ENCODE results near the gene UBE2H. TPM values are rescaled to one million over a fixed set of nuclear protein-coding genes. Genes with fewer than 3 reads are reported as not detected.

The UBE2H gene
- total and polyA plus RNA-seq, 2 of the 4 experiments (the other 2 are of a cell fraction) = 34.6 to 49.4 TPM

DNA sequence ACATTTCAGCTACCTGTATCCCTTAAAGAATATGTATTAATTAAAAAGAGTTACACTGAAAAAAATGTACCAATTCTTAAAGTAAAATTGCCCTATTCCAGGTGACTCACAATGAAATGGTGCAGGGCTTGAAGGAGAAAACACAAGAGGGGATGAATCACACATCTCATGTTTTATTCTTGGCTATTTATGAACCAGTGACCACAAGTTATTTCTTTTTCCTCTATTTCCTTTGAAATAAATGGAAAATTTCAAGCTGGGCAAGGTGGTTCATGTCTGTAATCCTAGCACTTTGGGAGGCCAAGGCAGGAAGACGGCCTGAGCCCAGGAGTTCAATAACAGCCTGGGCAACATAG is 106.8 kb downstream of the UBE2H start:
- Histone ChIP-seq H3K4me3 (ENCODE audit: insufficient read depth, low read depth, low read length) (no peak overlapping the region), H2AK5ac (ENCODE audit: low read depth, low read length) (no peak overlapping the region), H3K4me1 (ENCODE audit: control insufficient read depth, insufficient read depth, low read length) (peaks cover 14% of the 10 kb centered on the region), H2AK9ac (replicated peaks; ENCODE audit: low read depth, low read length, poor library complexity) (no peak overlapping the region), H2BK20ac (ENCODE audit: low read depth, low read length) (no peak overlapping the region), H3K14ac (replicated peaks; ENCODE audit: low read depth, low read length) (no peak overlapping the region), H3K79me1 (ENCODE audit: low read depth in 1 of 2, low read length in 2 of 2) (peaks cover 33 to 73% of the 10 kb centered on the region in 2 experiments; a peak in 3 of 4 replicates), H3K18ac (ENCODE audit: low read depth, low read length) (no peak overlapping the region), H2AFZ (replicated peaks; ENCODE audit: low read length, poor library complexity) (no peak overlapping the region), H3K9me3 (ENCODE audit: control insufficient read depth, insufficient read depth, low read length) (no peaks in the 10 kb centered on the region), H2BK120ac (ENCODE audit: low read depth, low read length) (no peak overlapping the region), H3K4ac (ENCODE audit: low read depth, low read length) (no peak overlapping the region), H3K27ac (ENCODE audit: insufficient read depth, low read length) (no peak overlapping the region), H4K91ac (ENCODE audit: insufficient read depth, low read depth, low read length) (no peak overlapping the region), H4K5ac (ENCODE audit: low read depth, low read length) (no peak overlapping the region), H3K9me1 (ENCODE audit: insufficient read depth, low read length) (peaks cover 28% of the 10 kb centered on the region), H3K56ac (ENCODE audit: extremely low read depth, insufficient read depth, low read length) (no peak overlapping the region), H3K23ac (ENCODE audit: low read depth, low read length) (no peak overlapping the region), H4K20me1 (ENCODE audit: insufficient read depth, low read length) (peaks cover 18% of the 10 kb centered on the region), H4K8ac (ENCODE audit: low read depth in 2 of 2, low read length in 2 of 2) (no peak overlapping the region; a peak in 1 of 4 replicates), H3K36me3 (ENCODE audit: control insufficient read depth, insufficient read depth, low read length) (peaks cover 4% of the 10 kb centered on the region), H3K9ac (ENCODE audit: low read depth, low read length) (no peak overlapping the region), H3K27me3 (ENCODE audit: control insufficient read depth, insufficient read depth, low read length) (no peaks in the 10 kb centered on the region), H3K4me2 (ENCODE audit: low read depth, low read length) (peak overlapping the region; percentile 64; the same call in 1 of the 2 replicates), H2BK15ac (ENCODE audit: low read depth, low read length) (no peak overlapping the region), H2BK5ac (ENCODE audit: low read depth, low read length, poor library complexity, severe bottlenecking) (peak overlapping the region; percentile 97)
- no TSS peak for BruUV-seq (replicated peaks)
- dilution Hi-C loops (cut with HindIII; ENCODE audit: low sequenced_read_pairs, unreplicated experiment) (no loop called here), intact Hi-C loops (cut with micrococcal nuclease) (no loop called here), in situ Hi-C loops (cut with MboI; ENCODE audit: low sequenced_read_pairs) (no loop called here)
- TF ChIP-seq FOS (IDR thresholded peaks at IDR 0.05; ENCODE audit: low read depth, low read length) (peak; percentile 88), BHLHE40 (IDR thresholded peaks at IDR 0.05; ENCODE audit: low read depth, low read length) (peak; percentile 26; the same call in 1 of the 2 replicates)
- TF ChIP-seq, protein P1, sequence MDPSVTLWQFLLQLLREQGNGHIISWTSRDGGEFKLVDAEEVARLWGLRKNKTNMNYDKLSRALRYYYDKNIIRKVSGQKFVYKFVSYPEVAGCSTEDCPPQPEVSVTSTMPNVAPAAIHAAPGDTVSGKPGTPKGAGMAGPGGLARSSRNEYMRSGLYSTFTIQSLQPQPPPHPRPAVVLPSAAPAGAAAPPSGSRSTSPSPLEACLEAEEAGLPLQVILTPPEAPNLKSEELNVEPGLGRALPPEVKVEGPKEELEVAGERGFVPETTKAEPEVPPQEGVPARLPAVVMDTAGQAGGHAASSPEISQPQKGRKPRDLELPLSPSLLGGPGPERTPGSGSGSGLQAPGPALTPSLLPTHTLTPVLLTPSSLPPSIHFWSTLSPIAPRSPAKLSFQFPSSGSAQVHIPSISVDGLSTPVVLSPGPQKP (IDR thresholded peaks at IDR 0.05; ENCODE audit: borderline replicate concordance, low read depth, low read length) = no peak
- ATAC-seq (ENCODE audit: low read depth) (peak; percentile 78), DNase-seq (peak; percentile 91)
- ChIA-PET POLR2A (ENCODE audit: unreplicated experiment) (no interaction called here), CTCF (no interaction called here)
- WGBS, 2 experiments (ENCODE audit: extremely low coverage in 2 of 2, insufficient read length in 1 of 2) = no CpG with 5 or more reads among the region's 1 CpG

All from IMR-90 (cell line).